ENCODE measurements around the gene KCNS1. TPM values are rescaled to one million over a fixed set of nuclear protein-coding genes. Genes with fewer than 3 reads are reported as not detected.
A peak's percentile ranks its signal among the peaks of the same experiment; 100 is the strongest.
"Not testable (repeated sequence)": the region's sequence is repeated elsewhere in the genome, so short reads cannot be mapped to it uniquely, and the experiment has no call there.

KCNS1 gene
- total and polyA plus RNA-seq, 5 donors from 2014 or later: 0.09 to 0.20 (median 0.17) TPM; not detected in 1

DNA sequence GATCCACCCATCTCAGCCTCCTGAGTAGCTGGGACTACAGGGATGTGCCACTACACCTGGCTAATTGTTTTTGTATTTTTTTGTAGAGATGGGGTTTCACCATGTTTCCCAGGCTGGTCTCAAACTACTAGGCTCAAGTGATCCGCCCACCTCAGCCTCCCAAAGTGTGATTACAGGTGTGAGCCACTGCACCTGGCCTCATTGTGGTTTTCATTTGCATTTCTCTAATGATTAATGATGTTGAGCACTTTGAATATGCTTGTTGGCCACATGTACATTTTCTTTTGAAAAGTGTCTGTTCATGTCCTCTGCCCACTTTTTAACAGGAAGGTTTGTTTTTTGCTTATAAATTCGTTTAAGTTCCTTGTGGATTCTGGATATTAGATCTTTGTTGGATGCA lies 37.8 kb downstream of the KCNS1 start:
- H3K36me3 ChIP-seq (ENCODE audit: control insufficient read depth, insufficient read depth, low read length): peaks cover 70% of the 10 kb centered on the region
- H3K4me1 ChIP-seq (ENCODE audit: control insufficient read depth, insufficient read depth, low read length, poor library complexity, severe bottlenecking): peaks cover 32% of the 10 kb centered on the region
- H3K9me3 ChIP-seq (ENCODE audit: control insufficient read depth in 2 of 2, low read length in 2 of 2); H3K27me3 ChIP-seq (ENCODE audit: control insufficient read depth, insufficient read depth, low read length); DNase-seq; ATAC-seq (ENCODE audit: low read depth in 2 of 2); H3K27me3 Mint-ChIP-seq; H3K27ac ChIP-seq (ENCODE audit: insufficient read depth, low read length, poor library complexity, severe bottlenecking); H3K9me3 Mint-ChIP-seq; H3K4me3 ChIP-seq (ENCODE audit: low read depth, low read length); H3K27ac Mint-ChIP-seq: not testable (repeated sequence)
- H3K4me1 Mint-ChIP-seq: peaks cover 47 to 82% (median 63%) of the 10 kb centered on the region in 4 donors
- peaks cover 50% of the 10 kb centered on the region for H3K36me3 Mint-ChIP-seq
- H3K4me3 Mint-ChIP-seq: peak overlapping the region in 2 of 4 donors; percentile 32 to 49

DNA sequence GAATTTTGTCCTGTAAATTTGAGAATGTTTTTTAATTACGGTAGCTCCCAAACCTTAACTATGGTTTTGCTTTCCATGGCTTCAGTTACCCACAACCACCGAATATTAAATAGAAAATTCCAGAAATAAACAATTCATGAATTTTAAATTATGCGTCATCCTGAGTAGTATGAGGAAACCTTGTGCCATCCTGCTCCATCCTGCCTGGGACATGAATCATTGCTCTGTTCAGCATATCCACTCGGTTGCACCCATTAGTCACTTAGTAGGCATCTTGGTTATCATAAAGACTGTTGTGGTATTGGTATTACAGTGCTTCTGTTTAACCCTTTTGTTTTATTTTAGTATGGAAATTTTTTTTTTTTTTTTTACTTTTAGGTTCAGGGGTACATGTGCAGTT lies 39.7 kb downstream of the KCNS1 start:
- peaks cover 45 to 81% (median 65%) of the 10 kb centered on the region in 4 donors for H3K4me1 Mint-ChIP-seq

DNA sequence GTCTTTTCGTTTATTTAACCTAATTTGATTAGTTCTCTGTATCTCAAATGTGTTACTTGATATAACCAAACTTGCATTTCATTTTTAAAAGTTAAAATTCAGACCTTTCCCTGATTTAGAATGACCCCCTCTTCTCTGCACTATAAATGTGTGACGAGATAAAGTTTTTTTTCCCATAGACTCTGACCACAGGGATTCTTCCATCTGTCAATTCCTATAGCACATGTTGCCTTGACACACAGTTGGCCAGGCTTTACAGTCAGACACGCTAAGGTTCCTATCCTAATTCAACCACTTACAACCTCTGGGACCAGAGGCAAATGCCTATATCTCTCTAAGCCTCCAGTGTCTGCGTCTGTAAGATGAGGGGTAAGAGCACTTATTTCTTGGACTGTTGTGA lies 40.6 kb downstream of the KCNS1 start:
- peak overlapping the region; percentile 20 for H3K27ac ChIP-seq (ENCODE audit: insufficient read depth, low read length, poor library complexity, severe bottlenecking)
- H3K4me3 Mint-ChIP-seq: peak overlapping the region in 1 of 4 donors; percentile 18
- H3K4me1 Mint-ChIP-seq: peaks cover 46 to 86% (median 67%) of the 10 kb centered on the region in 4 donors
- no peak for DNase-seq
- H3K36me3 ChIP-seq (ENCODE audit: control insufficient read depth, insufficient read depth, low read length): peaks cover 67% of the 10 kb centered on the region
- H3K27me3 ChIP-seq (ENCODE audit: control insufficient read depth, insufficient read depth, low read length): no peaks in the 10 kb centered on the region
- no peaks in the 10 kb centered on the region for H3K9me3 Mint-ChIP-seq
- H3K36me3 Mint-ChIP-seq: peaks cover 51% of the 10 kb centered on the region
- H3K9me3 ChIP-seq (ENCODE audit: control insufficient read depth in 2 of 2, low read length in 2 of 2): no peaks in the 10 kb centered on the region
- peak overlapping the region in 2 of 3 donors; percentile 34 to 88 for H3K27ac Mint-ChIP-seq
- no peaks in the 10 kb centered on the region for H3K27me3 Mint-ChIP-seq
- ATAC-seq (ENCODE audit: low read depth in 2 of 2): no peak
- peaks cover 42% of the 10 kb centered on the region for H3K4me1 ChIP-seq (ENCODE audit: control insufficient read depth, insufficient read depth, low read length, poor library complexity, severe bottlenecking)
- no peak overlapping the region for H3K4me3 ChIP-seq (ENCODE audit: low read depth, low read length)

More for the DNA sequence above, 39.7 kb downstream of the KCNS1 start:
- no peaks in the 10 kb centered on the region for H3K27me3 Mint-ChIP-seq
- ATAC-seq (ENCODE audit: low read depth in 2 of 2) (no peak), DNase-seq (no peak)
- Histone ChIP-seq H3K27ac (ENCODE audit: insufficient read depth, low read length, poor library complexity, severe bottlenecking) (peak overlapping the region; percentile 3), H3K4me1 (ENCODE audit: control insufficient read depth, insufficient read depth, low read length, poor library complexity, severe bottlenecking) (peaks cover 42% of the 10 kb centered on the region), H3K9me3 (ENCODE audit: control insufficient read depth in 2 of 2, low read length in 2 of 2) (no peaks in the 10 kb centered on the region), H3K4me3 (ENCODE audit: low read depth, low read length) (no peak overlapping the region), H3K36me3 (ENCODE audit: control insufficient read depth, insufficient read depth, low read length) (peaks cover 69% of the 10 kb centered on the region), H3K27me3 (ENCODE audit: control insufficient read depth, insufficient read depth, low read length) (no peaks in the 10 kb centered on the region)
- peaks cover 47% of the 10 kb centered on the region for H3K36me3 Mint-ChIP-seq
- no peak overlapping the region for H3K4me3 Mint-ChIP-seq
- H3K27ac Mint-ChIP-seq: peak overlapping the region in 1 of 3 donors; percentile 34
- H3K9me3 Mint-ChIP-seq: no peaks in the 10 kb centered on the region

DNA sequence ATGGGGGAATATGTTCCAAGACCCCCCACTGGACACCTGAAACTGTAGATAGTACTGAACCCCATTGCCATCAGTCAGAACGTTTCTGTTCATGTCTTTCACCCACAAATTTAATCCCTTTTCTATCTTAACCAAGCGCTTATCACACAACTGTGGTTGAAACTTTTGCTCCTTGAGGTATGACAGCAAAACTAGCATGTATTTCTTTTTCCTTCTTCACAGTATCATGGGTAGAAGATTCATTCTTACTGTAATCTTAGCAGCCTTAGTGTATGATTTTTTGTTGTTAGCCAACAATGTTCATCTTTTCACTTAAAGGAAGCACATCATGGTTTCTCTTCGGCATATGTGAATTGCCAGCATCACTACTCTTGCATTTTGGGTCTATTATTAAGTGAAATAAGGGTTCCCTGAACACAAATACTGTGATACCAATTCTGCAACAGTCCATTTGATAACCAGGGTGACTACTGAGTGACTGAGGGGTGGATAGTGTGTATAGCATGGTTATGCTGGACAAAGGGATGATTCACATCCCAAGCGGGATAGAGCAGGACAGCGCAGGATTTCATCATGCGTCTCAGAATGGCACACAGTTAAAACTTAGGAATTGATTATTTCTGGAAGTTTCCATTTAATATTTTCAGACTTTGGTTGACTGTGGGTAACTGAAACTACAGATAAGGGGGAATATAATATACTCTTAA lies 41.8 kb downstream of the KCNS1 start:
- Histone ChIP-seq H3K27ac (ENCODE audit: insufficient read depth, low read length, poor library complexity, severe bottlenecking) (peak overlapping the region; percentile 34), H3K36me3 (ENCODE audit: control insufficient read depth, insufficient read depth, low read length) (peaks cover 70% of the 10 kb centered on the region), H3K4me1 (ENCODE audit: control insufficient read depth, insufficient read depth, low read length, poor library complexity, severe bottlenecking) (peaks cover 32% of the 10 kb centered on the region), H3K4me3 (ENCODE audit: low read depth, low read length) (no peak overlapping the region), H3K27me3 (ENCODE audit: control insufficient read depth, insufficient read depth, low read length) (no peaks in the 10 kb centered on the region), H3K9me3 (ENCODE audit: control insufficient read depth in 2 of 2, low read length in 2 of 2) (no peaks in the 10 kb centered on the region)
- no peaks in the 10 kb centered on the region for H3K27me3 Mint-ChIP-seq
- peak overlapping the region; percentile 26 to 55 (median 41) for H3K27ac Mint-ChIP-seq
- peaks cover 42 to 82% (median 61%) of the 10 kb centered on the region in 4 donors for H3K4me1 Mint-ChIP-seq
- ATAC-seq (ENCODE audit: low read depth in 2 of 2) (no peak), DNase-seq (no peak)
- peaks cover 47% of the 10 kb centered on the region for H3K36me3 Mint-ChIP-seq
- peak overlapping the region in 1 of 4 donors; percentile 16 for H3K4me3 Mint-ChIP-seq
- H3K9me3 Mint-ChIP-seq: no peaks in the 10 kb centered on the region

DNA sequence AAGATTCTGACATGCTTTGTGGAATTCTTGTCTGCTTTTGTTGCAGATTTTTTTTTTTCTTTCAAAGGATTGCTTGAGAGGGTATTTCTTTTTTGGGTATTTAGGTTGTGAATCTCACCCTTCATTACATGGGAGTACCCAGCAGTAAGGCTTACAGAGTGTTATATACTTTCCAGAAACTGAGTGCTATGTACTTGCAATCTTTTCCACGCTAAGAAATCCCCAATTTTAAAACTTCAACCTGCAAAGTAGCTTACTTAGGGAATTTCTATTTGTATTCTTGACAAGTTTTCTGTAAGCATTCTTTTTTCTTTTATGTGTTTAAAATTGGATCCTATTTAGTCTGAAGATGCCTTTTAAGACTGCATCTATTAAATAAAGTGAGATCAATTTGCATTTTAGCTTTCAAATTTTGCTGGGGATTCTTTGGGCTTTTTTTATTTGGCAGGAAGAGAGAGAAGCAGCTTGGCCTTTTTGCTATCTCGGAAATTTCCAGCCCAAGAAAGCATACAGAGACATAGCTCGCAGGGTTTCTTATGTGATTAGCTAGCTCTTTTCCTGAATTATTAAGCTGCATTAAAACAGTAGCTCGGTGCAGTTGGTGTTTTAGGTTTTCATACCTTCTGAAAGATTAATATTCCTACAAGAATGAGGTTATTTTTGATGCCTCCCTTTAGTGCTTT lies 42.6 kb downstream of the KCNS1 start:
- H3K27me3 Mint-ChIP-seq: no peaks in the 10 kb centered on the region
- H3K27me3 ChIP-seq (ENCODE audit: control insufficient read depth, insufficient read depth, low read length): no peaks in the 10 kb centered on the region
- H3K4me1 Mint-ChIP-seq: peaks cover 36 to 83% (median 64%) of the 10 kb centered on the region in 4 donors
- no peak overlapping the region for H3K4me3 ChIP-seq (ENCODE audit: low read depth, low read length)
- no peaks in the 10 kb centered on the region for H3K9me3 Mint-ChIP-seq
- H3K36me3 ChIP-seq (ENCODE audit: control insufficient read depth, insufficient read depth, low read length): peaks cover 79% of the 10 kb centered on the region
- H3K9me3 ChIP-seq (ENCODE audit: control insufficient read depth in 2 of 2, low read length in 2 of 2): no peaks in the 10 kb centered on the region
- H3K4me3 Mint-ChIP-seq: peak overlapping the region in 2 of 4 donors; percentile 7 to 28
- H3K36me3 Mint-ChIP-seq: peaks cover 52% of the 10 kb centered on the region
- H3K27ac ChIP-seq (ENCODE audit: insufficient read depth, low read length, poor library complexity, severe bottlenecking): peak overlapping the region; percentile 34
- ATAC-seq (ENCODE audit: low read depth in 2 of 2) (no peak), DNase-seq (no peak)
- H3K27ac Mint-ChIP-seq: peak overlapping the region; percentile 26 to 93 (median 55)
- H3K4me1 ChIP-seq (ENCODE audit: control insufficient read depth, insufficient read depth, low read length, poor library complexity, severe bottlenecking): peaks cover 32% of the 10 kb centered on the region

DNA sequence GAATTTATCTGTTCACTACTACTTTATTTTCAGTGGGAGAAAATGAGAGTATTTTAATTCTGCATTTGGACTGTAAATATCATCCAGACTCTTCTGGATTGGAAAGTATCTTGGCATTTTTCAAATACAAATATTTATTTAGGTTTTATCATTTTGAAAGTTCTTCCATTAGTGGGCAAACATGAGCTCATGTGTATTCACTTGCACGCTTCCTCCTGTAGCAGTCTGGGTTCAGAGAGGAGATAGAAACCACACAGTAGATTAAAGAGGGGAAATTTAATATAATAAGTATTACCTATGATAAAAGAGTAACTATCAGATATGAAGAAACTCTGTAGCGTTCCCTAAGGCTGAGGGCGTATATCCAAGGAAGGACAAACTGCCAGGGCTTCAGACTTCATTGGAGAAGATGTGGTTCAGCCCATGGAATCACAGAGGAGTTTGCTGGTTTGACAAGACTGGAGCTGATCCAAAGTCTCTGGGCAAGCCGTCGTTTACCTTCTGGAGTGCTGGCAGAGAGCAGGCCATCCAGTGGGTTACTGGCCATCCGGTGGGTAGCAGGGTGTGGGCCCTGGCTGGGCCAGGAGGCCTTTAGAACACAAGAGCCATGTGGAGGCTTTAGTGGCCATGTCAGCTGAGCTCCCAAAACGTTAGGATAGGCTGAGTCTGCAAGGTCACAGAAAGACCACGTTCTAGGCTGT lies 44.3 kb downstream of the KCNS1 start:
- DNase-seq (no peak), ATAC-seq (ENCODE audit: low read depth in 2 of 2) (no peak)
- Mint-ChIP-seq H3K4me1 (peaks cover 44 to 90% (median 71%) of the 10 kb centered on the region in 4 donors), H3K27ac (peak overlapping the region in 2 of 3 donors; percentile 12 to 85), H3K9me3 (no peaks in the 10 kb centered on the region), H3K4me3 (no peak overlapping the region), H3K27me3 (no peaks in the 10 kb centered on the region), H3K36me3 (peaks cover 59% of the 10 kb centered on the region)
- H3K4me1 ChIP-seq (ENCODE audit: control insufficient read depth, insufficient read depth, low read length, poor library complexity, severe bottlenecking): peaks cover 44% of the 10 kb centered on the region
- no peak overlapping the region for H3K27ac ChIP-seq (ENCODE audit: insufficient read depth, low read length, poor library complexity, severe bottlenecking)
- H3K9me3 ChIP-seq (ENCODE audit: control insufficient read depth in 2 of 2, low read length in 2 of 2): no peaks in the 10 kb centered on the region
- H3K36me3 ChIP-seq (ENCODE audit: control insufficient read depth, insufficient read depth, low read length): peaks cover 83% of the 10 kb centered on the region
- no peak overlapping the region for H3K4me3 ChIP-seq (ENCODE audit: low read depth, low read length)
- no peaks in the 10 kb centered on the region for H3K27me3 ChIP-seq (ENCODE audit: control insufficient read depth, insufficient read depth, low read length)

DNA sequence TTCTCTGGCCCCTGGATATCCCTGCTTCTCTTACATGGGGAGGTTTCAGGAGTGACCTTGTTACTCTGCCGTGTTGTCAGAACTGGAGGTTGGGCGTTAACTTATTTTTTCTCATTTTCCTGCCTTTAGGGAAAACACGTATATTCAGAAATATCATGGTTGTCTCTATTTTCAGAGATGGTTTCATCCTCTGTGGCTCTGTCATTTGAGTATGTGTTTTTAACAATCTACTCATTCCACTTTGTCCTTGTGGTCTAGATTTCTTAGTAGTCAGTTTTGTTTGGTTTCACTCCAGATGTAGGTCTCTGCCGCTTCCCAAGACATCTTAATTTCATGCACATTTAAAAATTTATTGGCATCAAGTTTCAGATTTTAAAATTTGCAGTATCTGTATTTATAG lies 45.9 kb downstream of the KCNS1 start:
- no peak for ATAC-seq (ENCODE audit: low read depth in 2 of 2)
- Mint-ChIP-seq H3K4me1 (peaks cover 54 to 88% (median 67%) of the 10 kb centered on the region in 4 donors), H3K27me3 (no peaks in the 10 kb centered on the region), H3K9me3 (no peaks in the 10 kb centered on the region), H3K36me3 (peaks cover 59% of the 10 kb centered on the region), H3K27ac (peak overlapping the region in 1 of 3 donors; percentile 63), H3K4me3 (no peak overlapping the region)
- H3K4me3 ChIP-seq (ENCODE audit: low read depth, low read length): no peak overlapping the region
- no peaks in the 10 kb centered on the region for H3K9me3 ChIP-seq (ENCODE audit: control insufficient read depth in 2 of 2, low read length in 2 of 2)
- no peak for DNase-seq
- no peak overlapping the region for H3K27ac ChIP-seq (ENCODE audit: insufficient read depth, low read length, poor library complexity, severe bottlenecking)
- peaks cover 58% of the 10 kb centered on the region for H3K4me1 ChIP-seq (ENCODE audit: control insufficient read depth, insufficient read depth, low read length, poor library complexity, severe bottlenecking)
- H3K27me3 ChIP-seq (ENCODE audit: control insufficient read depth, insufficient read depth, low read length): no peaks in the 10 kb centered on the region
- peaks cover 70% of the 10 kb centered on the region for H3K36me3 ChIP-seq (ENCODE audit: control insufficient read depth, insufficient read depth, low read length)

Data from CD4-positive, CD25-positive, alpha-beta regulatory T cell (primary cell).